ENCODE results near the gene CES3. TPM values are rescaled to one million over a fixed set of nuclear protein-coding genes. Genes with fewer than 3 reads are reported as not detected.

CES3 gene
- polyA plus RNA-seq, 1 donor (not counting 4 experiments of a cell fraction or from before 2014, with no cell fraction given) = 1.5 TPM

DNA sequence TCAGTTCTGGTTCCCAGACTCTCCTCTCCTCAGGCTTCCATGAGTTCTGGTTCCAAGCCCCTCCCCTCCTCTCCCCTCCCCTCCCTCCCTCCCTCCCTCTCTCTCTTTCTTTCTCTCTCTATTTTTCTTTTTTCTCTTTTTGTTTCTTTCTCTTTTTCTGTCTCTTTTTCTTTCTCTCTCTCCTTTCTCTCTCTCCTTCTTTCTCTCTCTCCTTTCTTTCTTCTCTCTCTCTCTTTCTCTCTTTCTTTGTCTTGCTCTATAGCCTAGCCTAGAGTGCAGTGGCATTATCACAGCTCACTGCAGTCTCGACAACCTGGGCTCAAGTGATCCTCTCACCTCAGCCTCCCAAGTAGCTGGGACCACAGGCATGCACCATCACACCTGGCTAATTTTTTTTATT lies 796 bp upstream of the CES3 start:
- H3K4me1 ChIP-seq (ENCODE audit: control insufficient read depth, extremely low read depth, insufficient read depth, low read length) = peaks cover 3% of the 10 kb centered on the region
- dilution Hi-C loops (cut with MboI; ENCODE audit: extremely low pct_ligation_motif_present, low sequenced_read_pairs) = no loop called here
- H3K36me3 ChIP-seq (ENCODE audit: control insufficient read depth in 2 of 2, extremely low read depth in 1 of 2, insufficient read depth in 2 of 2, low read length in 2 of 2) = peaks cover 0 to 1% of the 10 kb centered on the region in 2 experiments
- no peaks in the 10 kb centered on the region for H3K9me1 ChIP-seq (ENCODE audit: control insufficient read depth, extremely low read depth, insufficient read depth, low read length)
- H4K20me1 ChIP-seq (ENCODE audit: control insufficient read depth, extremely low read depth, insufficient read depth, low read length) = no peaks in the 10 kb centered on the region
- no peak overlapping the region for H3K27ac ChIP-seq (ENCODE audit: control insufficient read depth, insufficient read depth, low read length)
- H3K9ac ChIP-seq (ENCODE audit: control insufficient read depth, extremely low read depth, insufficient read depth, low read length) = no peak overlapping the region
- H3K27me3 ChIP-seq (ENCODE audit: control insufficient read depth, extremely low read depth, insufficient read depth, low read length) = no peaks in the 10 kb centered on the region
- no peak overlapping the region for H2AFZ ChIP-seq (ENCODE audit: control insufficient read depth, low read length)
- TF ChIP-seq, protein P1, sequence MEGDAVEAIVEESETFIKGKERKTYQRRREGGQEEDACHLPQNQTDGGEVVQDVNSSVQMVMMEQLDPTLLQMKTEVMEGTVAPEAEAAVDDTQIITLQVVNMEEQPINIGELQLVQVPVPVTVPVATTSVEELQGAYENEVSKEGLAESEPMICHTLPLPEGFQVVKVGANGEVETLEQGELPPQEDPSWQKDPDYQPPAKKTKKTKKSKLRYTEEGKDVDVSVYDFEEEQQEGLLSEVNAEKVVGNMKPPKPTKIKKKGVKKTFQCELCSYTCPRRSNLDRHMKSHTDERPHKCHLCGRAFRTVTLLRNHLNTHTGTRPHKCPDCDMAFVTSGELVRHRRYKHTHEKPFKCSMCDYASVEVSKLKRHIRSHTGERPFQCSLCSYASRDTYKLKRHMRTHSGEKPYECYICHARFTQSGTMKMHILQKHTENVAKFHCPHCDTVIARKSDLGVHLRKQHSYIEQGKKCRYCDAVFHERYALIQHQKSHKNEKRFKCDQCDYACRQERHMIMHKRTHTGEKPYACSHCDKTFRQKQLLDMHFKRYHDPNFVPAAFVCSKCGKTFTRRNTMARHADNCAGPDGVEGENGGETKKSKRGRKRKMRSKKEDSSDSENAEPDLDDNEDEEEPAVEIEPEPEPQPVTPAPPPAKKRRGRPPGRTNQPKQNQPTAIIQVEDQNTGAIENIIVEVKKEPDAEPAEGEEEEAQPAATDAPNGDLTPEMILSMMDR (optimal IDR thresholded peaks at IDR 0.05 in 1 of 3, IDR thresholded peaks at IDR 0.05 in 1 of 3, conservative IDR thresholded peaks at IDR 0.05 in 1 of 3; ENCODE audit: extremely low read depth in 1 of 3, insufficient read depth in 2 of 3, low read length in 3 of 3) = no peak
- no peak for TF ChIP-seq EZH2 (IDR thresholded peaks at IDR 0.05; ENCODE audit: low read length)
- DNase-seq (ENCODE audit: low read depth, low spot score) (no peak), FAIRE-seq (no peak)
- H3K4me2 ChIP-seq (ENCODE audit: control insufficient read depth, extremely low read depth, insufficient read depth, low read depth, low read length) = no peak overlapping the region
- no peak overlapping the region for H3K4me3 ChIP-seq (ENCODE audit: control insufficient read depth in 2 of 3, extremely low read depth in 1 of 3, insufficient read depth in 2 of 3, low read depth in 1 of 3, low read length in 3 of 3)
- H3K9me3 ChIP-seq (ENCODE audit: control insufficient read depth, low read depth, low read length) = no peaks in the 10 kb centered on the region
- no peaks in the 10 kb centered on the region for H3K79me2 ChIP-seq (ENCODE audit: control insufficient read depth, insufficient read depth, low read length)

DNA sequence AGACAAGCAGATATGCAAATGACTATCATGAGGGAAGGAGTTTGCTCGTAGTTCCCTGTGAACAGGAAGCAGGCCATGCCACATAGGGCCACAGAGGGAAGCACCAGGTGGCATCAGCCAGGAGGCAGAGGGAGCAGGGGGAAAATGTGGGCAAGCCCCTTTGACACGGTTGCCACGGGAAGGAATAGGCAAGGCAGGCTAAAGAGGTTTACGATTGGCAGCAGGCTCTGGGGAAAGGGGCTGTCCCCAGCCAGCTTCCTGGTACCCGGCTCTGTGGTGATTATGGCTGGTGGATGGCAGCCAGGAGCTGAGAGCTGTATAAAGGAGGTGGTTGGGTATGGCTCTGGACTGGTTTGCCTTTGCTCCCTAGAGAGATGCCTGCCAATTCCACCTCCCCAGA lies 848 bp downstream of the CES3 start:
- H2AFZ ChIP-seq (ENCODE audit: control insufficient read depth, low read length) = no peak overlapping the region
- dilution Hi-C loops (cut with MboI; ENCODE audit: extremely low pct_ligation_motif_present, low sequenced_read_pairs) = no loop called here
- no peak for FAIRE-seq
- DNase-seq (ENCODE audit: low read depth, low spot score) = no peak
- H3K9me3 ChIP-seq (ENCODE audit: control insufficient read depth, low read depth, low read length) = no peaks in the 10 kb centered on the region
- peaks cover 3% of the 10 kb centered on the region for H3K4me1 ChIP-seq (ENCODE audit: control insufficient read depth, extremely low read depth, insufficient read depth, low read length)
- no peaks in the 10 kb centered on the region for H3K9me1 ChIP-seq (ENCODE audit: control insufficient read depth, extremely low read depth, insufficient read depth, low read length)
- TF ChIP-seq, protein P1 (optimal IDR thresholded peaks at IDR 0.05 in 1 of 3, IDR thresholded peaks at IDR 0.05 in 1 of 3, conservative IDR thresholded peaks at IDR 0.05 in 1 of 3; ENCODE audit: extremely low read depth in 1 of 3, insufficient read depth in 2 of 3, low read length in 3 of 3) = no peak
- TF ChIP-seq EZH2 (IDR thresholded peaks at IDR 0.05; ENCODE audit: low read length) = no peak
- no peak overlapping the region for H3K4me3 ChIP-seq (ENCODE audit: control insufficient read depth in 2 of 3, extremely low read depth in 1 of 3, insufficient read depth in 2 of 3, low read depth in 1 of 3, low read length in 3 of 3)
- H3K27ac ChIP-seq (ENCODE audit: control insufficient read depth, insufficient read depth, low read length) = no peak overlapping the region
- H4K20me1 ChIP-seq (ENCODE audit: control insufficient read depth, extremely low read depth, insufficient read depth, low read length) = no peaks in the 10 kb centered on the region
- H3K27me3 ChIP-seq (ENCODE audit: control insufficient read depth, extremely low read depth, insufficient read depth, low read length) = no peaks in the 10 kb centered on the region
- no peaks in the 10 kb centered on the region for H3K79me2 ChIP-seq (ENCODE audit: control insufficient read depth, insufficient read depth, low read length)
- H3K9ac ChIP-seq (ENCODE audit: control insufficient read depth, extremely low read depth, insufficient read depth, low read length) = no peak overlapping the region
- peaks cover 0 to 1% of the 10 kb centered on the region in 2 experiments for H3K36me3 ChIP-seq (ENCODE audit: control insufficient read depth in 2 of 2, extremely low read depth in 1 of 2, insufficient read depth in 2 of 2, low read length in 2 of 2)
- no peak overlapping the region for H3K4me2 ChIP-seq (ENCODE audit: control insufficient read depth, extremely low read depth, insufficient read depth, low read depth, low read length)

Measured in keratinocyte (primary cell).